Activated CD8-positive, alpha-beta memory T cell treated with anti-CD3 and anti-CD28 coated beads for 4 hours (primary cell): ENCODE results near the gene VPS13A.
"Not testable (repeated sequence)": the region's sequence is repeated elsewhere in the genome, so short reads cannot be mapped to it uniquely, and the experiment has no call there.

Experiments used
- DNase-seq, 2 donors: peaks; one replicate each; pipeline ENCODE4 v3.0.0-alpha.2; 2020; ENCODE audit warnings: low read depth in 2 of 2

VPS13A gene

GRCh38 chr9:77304543-77304942 is 127.2 kb downstream of the VPS13A start:
- DNase-seq = no peak

GRCh38 chr9:77305622-77306400 is 128.5 kb downstream of the VPS13A start:
- no peak for DNase-seq

- no peak for DNase-seq
Observed at GRCh38 chr9:77307166-77307565, 129.8 kb downstream of the VPS13A start.

DNA sequence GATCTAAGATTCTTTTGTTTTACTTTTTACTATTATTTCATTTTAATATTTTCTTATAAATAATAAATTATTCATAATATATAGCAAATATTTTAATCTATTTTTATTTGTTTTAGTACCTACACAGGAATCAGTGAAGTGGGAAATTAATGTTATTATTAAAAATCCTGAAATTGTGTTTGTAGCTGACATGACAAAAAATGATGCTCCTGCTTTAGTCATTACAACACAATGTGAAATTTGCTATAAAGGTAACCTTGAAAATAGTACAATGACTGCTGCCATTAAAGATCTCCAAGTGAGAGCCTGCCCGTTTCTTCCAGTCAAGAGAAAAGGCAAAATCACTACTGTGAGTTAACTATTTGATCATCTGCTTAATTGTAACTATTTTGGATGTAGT is 138.7 kb downstream of the VPS13A start:
- DNase-seq = no peak

- no peak for DNase-seq
Observed at GRCh38 chr9:77325058-77325457, 147.7 kb downstream of the VPS13A start.

DNA sequence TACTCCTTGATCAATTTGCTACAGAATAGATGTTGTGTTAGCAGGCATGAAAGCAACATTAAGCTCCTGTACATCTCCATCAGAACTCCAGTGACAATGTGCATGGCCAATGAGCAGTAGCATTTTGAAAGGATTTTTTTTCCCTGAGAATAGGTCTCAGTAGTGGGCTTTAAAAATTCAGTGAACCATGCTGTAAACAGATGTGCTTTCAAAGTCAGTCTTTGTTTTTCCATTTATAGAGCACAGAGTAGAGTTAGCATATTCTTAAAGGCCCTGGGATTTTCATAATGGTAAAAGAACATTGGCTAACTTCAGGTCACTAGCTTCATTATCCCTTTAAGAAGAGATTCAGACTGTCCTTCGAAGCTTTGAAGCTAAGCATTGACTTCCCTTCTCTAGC is 150.8 kb downstream of the VPS13A start:
- no peak for DNase-seq

DNA sequence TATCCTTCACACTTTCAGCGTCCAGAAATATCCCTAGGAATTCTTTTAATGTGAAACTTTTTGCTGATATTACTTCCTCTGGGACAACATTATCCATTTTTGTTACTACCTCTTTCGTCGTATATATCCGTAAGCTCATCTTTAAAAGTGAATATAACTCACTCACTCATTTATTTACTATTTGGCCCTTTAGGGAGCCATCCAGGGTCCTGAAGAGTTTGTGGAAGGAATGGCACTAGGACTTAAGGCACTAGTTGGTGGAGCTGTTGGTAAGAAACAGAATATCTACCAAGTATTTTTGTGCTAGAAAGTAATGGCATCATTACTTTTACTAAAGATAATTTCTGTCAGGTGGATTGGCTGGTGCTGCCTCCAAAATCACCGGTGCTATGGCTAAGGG is 192.7 kb downstream of the VPS13A start:
- DNase-seq = no peak

DNA sequence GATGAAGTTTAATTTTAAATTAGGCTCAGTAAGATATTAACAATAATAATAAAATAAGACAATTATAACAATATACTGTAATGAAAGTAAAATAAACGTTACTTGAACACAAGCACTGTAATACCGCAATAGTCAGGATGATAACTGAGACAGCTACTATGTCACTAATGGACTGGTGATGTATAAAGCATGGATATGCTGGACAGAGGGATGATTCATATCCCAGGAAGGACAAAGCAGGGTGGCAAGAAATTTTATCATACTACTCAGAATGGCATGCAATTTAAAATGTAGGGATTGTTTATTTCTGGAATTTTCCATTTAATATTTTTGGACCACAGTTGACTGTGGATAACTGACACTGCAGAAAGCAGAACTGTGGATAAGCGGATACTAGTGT is 196.9 kb downstream of the VPS13A start:
- no peak for DNase-seq

GRCh38 chr9:77375956-77376532 is 198.7 kb downstream of the VPS13A start:
- no peak for DNase-seq

DNA sequence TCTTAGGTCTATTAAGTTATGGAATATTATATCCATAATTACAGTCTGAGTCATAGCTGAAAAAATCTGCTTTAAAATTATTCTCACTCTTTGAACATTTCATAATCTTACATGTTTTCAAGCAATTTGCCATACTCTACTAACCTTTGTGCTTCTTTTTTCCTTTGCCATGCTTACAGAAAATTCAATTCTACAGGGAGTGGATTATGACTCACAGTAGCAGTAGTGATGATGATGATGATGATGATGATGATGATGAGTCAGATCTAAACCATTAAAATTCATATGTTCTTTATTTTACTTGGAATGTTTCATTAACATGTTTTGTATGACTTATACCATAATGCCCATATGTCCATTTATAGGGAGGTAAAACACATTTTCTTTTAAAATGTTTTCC is 207.1 kb downstream of the VPS13A start:
- DNase-seq = no peak

- DNase-seq = no peak
Observed at GRCh38 chr9:77386187-77386586, 208.9 kb downstream of the VPS13A start.

- no peak for DNase-seq
Observed at GRCh38 chr9:77391834-77392233, 214.5 kb downstream of the VPS13A start.

DNA sequence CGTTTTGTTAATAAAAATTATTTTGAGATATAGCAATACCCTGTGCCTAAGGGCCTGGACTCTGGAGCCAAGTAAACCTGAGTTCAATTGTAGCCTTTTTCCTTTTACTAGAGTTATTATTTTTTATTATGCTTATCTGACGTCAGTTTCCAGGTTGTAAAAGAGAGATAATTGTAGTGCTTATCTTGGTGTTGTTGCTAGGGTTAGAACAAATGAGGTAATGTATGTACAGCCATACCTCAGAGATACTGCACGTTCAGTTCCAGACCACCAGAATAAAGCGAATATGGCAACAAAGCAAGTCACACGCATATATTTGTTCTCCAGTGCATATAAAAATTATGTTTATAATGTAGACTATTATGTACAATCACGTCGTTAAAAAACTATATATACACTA is 215.0 kb downstream of the VPS13A start:
- DNase-seq = no peak

DNA sequence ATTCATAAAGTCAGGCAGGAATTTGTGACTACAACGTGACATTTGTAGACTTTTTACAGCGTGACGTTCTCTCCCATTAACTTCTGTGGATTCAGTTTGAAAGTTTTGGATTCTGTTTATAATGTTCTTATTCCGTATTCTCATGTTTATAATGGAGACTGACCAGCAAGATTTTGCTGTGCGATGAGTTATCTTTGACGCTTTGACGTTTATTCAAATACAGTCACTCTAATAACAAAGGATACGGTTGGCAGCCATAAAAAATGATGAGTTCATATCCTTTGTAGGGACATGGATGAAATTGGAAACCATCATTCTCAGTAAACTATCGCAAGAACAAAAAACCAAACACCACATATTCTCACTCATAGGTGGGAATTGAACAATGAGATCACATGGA is 221.2 kb downstream of the VPS13A start:
- not testable (repeated sequence) for DNase-seq

GRCh38 chr9:77399964-77400363 is 222.6 kb downstream of the VPS13A start:
- no peak for DNase-seq

DNA sequence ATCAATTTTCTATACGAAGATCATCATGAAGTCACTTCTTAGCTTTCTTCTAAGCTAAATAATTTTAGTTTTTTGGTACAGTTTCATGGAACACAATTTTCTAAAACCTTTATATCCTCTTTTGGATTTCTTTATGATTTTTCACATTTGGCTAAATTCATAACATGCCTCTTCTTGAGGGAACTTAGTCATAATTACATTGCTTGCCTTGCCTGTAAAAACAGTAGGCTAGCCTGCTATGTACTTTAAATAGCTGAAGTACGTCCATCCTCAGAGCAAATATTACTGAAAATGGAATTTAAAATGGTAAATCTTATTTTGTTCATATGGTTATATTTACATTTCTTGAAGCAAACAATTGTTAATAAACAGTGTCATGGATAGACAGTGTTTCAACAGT is 225.0 kb downstream of the VPS13A start:
- DNase-seq = no peak

DNA sequence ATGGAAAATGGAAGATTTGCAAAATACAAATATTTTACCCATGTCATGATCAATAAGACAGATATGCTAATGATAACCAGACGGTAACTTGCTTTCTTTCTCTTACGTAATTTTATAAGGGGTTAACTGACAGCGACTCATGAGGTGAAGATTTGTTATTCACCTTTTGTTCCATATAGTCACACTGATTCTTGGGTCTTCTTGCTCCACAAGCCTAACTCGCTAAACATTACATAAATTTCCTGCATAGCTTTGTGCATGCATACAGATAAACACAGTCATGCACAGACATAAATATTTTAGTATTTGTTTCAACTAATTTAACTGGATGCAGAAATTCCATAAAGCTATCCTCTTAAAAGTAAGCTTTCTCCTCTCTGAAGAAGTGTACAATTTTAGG is 225.9 kb downstream of the VPS13A start:
- no peak for DNase-seq

DNA sequence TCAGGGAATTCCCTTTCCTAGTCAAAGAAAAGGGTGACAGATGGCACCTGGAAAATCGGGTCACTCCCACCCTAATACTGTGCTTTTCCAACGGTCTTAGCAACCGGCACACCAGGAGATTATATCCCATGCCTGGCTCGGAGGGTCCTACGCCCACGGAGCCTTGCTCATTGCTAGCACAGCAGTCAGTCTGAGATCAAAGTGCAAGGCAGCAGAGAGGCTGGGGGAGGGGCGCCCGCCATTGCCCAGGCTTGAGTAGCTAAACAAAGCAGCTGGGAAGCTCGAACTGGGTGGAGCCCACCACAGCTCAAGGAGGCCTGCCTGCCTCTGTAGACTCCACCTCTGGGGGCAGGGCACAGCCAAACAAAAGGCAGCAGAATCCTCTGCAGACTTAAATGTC is 231.2 kb downstream of the VPS13A start:
- not testable (repeated sequence) for DNase-seq

DNA sequence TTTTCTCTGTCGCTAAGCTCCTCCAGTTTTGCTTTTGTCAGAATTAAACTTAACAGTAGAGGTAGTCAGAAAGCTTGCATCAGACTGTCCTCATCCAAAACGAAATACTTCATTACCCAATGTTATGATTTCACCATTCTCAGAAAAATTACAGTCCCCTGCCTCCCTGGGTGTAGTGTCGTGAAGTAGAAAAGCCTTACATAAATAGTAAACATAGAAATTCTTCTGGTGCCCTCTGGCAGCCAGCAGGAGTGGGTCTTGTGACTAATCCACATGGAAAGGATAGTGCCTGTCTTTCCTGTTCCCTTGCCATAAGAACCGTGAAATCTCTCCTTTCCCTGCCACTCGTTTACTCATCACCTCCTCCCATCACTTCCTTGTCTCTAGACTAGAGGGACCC is 240.2 kb downstream of the VPS13A start:
- no peak for DNase-seq

DNA sequence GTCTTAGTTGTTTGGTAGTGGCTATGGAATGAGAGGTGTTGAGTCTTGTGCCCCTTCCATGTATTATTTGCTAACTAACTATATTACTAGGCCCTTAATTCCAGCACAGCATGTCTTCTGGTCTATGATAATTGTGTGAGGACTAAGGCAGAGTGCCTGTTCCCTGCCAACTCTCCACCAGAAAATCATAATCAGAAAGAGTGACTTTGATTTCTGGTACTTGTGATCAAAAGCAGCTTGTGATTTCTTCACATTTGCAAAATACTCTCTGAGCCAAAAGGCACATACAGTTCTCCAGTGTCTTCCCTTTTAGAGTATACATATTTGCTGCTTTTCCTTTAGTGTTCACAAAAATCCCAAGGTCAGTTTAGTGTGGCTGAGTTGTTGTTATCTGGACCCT is 240.9 kb downstream of the VPS13A start:
- DNase-seq = no peak

DNA sequence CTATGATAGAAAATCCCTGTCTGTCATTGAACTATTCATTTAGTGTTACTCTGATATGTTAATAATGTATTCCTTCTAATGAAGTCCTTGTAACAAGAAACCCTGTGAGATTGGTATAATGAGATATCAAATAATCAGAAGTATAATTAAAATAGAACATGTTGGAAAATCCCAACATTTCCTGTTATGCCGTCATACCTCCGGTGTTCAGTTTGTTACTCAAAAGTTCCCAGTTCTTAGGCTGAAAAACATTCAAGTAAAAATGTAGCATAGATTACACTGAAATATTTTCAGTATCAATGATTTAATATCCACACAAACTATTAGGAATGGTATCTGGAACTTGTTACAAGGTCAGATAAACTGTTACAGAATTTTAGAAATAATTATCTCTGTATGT is 243.3 kb downstream of the VPS13A start:
- DNase-seq = no peak

DNA sequence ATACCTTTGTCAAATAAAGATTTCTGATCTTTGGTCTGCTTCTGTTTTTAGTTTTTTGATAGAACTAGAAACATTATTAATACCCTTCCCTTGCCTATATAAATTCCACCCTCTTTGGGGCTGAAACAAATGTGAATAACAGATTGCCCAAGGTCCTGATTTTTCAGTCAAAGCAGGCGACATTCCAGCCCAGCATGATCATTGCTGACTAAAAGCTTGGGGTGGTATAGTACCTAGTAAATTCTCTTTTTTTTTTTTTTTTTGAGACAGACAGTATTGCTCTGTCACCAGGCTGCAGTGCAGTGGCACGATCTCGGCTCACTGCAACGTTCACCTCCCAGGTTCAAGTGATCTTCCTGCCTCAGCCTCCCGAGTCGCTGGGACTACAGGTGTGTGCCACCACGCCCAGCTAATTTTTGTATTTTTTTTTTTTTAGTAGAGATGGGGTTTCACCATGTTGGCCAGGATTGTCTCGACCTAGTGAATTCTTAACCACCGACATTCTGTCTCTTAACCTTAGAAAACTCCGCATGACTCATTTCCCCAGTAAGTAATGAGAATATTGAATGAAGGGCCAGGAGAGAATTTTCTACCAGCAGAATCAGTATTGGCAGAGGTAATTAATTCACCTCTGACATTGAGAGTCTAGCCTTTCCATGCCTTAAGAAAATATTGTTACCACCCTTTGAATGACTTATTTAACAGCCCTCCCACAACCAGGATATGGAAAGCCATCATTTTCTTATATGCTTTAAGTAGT is 244.4 kb downstream of the VPS13A start:
- DNase-seq = no peak

DNA sequence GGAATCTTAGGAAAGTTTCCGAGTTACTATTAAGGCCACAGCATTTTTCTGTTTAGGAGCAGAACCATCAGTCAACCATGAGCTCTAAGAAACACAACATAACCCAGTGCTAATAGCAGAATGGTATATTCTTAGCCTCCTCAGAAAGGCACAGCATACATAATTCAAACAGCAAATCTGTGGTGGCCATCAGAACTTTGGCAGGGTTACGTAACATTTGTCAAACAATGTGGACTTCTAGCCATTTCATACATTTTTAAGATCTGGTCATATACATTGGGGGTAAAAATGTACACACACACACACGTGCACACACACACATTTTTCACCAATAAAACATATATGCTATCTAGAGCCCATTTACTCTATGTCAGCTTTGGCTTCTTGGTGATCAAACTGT is 245.6 kb downstream of the VPS13A start:
- DNase-seq = no peak
